CD4-positive, alpha-beta memory T cell (primary cell): Measurements from ENCODE around the gene POLK. TPM values are rescaled to one million over a fixed set of nuclear protein-coding genes. Genes with fewer than 3 reads are reported as not detected.
A peak's percentile ranks its signal among the peaks of the same experiment; 100 is the strongest.
"Not testable (repeated sequence)": the region's sequence is repeated elsewhere in the genome, so short reads cannot be mapped to it uniquely, and the experiment has no call there.

ENCODE experiments used
- CTCF ChIA-PET: fragments of 350-600 bp; sonication (Branson Sonifier 250); formaldehyde crosslinking; loops from one replicate; lab custom pipeline; 2021; ENCODE audit warnings: inconsistent platforms; ENCODE audit not compliant: partially characterized antibody; lab: Charles Lee
- POLR2A ChIA-PET: fragments of 350-600 bp; sonication (Branson Sonifier 250); formaldehyde crosslinking; loops from one replicate; lab custom pipeline; 2021; ENCODE audit not compliant: partially characterized antibody; lab: Charles Lee
- DNase-seq, 5 donors: peaks; one replicate each; pipeline versions ENCODE4 v3.0.0 to v3.0.0-alpha.2; 2020 to 2022; ENCODE audit warnings: mixed read lengths in 1 of 5
- H3K27ac ChIP-seq: one replicate; pipeline ENCODE4 v1.7.0; 2013; ENCODE audit warnings: low read depth, low read length
- H3K27me3 ChIP-seq: 2 replicates; pipeline ENCODE4 v1.7.0; 2013; ENCODE audit warnings: mild to moderate bottlenecking, low read length, moderate library complexity; ENCODE audit not compliant: insufficient read depth
- H3K36me3 ChIP-seq: 2 replicates; pipeline ENCODE4 v1.7.0; 2013; ENCODE audit warnings: mild to moderate bottlenecking, low read length, moderate library complexity; ENCODE audit not compliant: insufficient read depth
- H3K4me1 ChIP-seq: 2 replicates; pipeline ENCODE4 v1.7.0; 2013; ENCODE audit warnings: mild to moderate bottlenecking, low read length, moderate library complexity; ENCODE audit not compliant: insufficient read depth
- H3K4me3 ChIP-seq, 2 donors: one replicate each; pipeline ENCODE4 v1.7.0; 2013; ENCODE audit warnings: low read length in 2 of 2, mild to moderate bottlenecking in 1 of 2
- H3K9me3 ChIP-seq, 2 donors: one replicate each; pipeline ENCODE4 v1.7.0; 2013; ENCODE audit warnings: low read length in 2 of 2, control low read depth in 1 of 2; ENCODE audit not compliant: control insufficient read depth in 1 of 2
- H3K27ac Mint-ChIP-seq, 7 donors: one replicate each; pipeline ENCODE4 v1.8.0; 2020 to 2021; ENCODE audit warnings: mixed read lengths in 7 of 7, mild to moderate bottlenecking in 6 of 7, inconsistent platforms in 3 of 7, moderate library complexity in 3 of 7
- H3K27me3 Mint-ChIP-seq, 2 donors: one replicate each; pipeline ENCODE4 v1.8.0; 2020 to 2021; ENCODE audit warnings: mixed read lengths in 2 of 2
- H3K36me3 Mint-ChIP-seq, 2 donors: one replicate each; pipeline ENCODE4 v1.8.0; 2020 to 2021; ENCODE audit warnings: mixed read lengths in 2 of 2, inconsistent platforms in 1 of 2, mild to moderate bottlenecking in 1 of 2
- H3K4me1 Mint-ChIP-seq, 4 donors: one replicate each; pipeline ENCODE4 v1.8.0; 2020 to 2021; ENCODE audit warnings: mixed read lengths in 4 of 4, mild to moderate bottlenecking in 1 of 4
- H3K4me3 Mint-ChIP-seq, 8 donors: one replicate each; pipeline ENCODE4 v1.8.0; 2020 to 2021; ENCODE audit warnings: mixed read lengths in 8 of 8, mild to moderate bottlenecking in 7 of 8, moderate library complexity in 6 of 8, inconsistent platforms in 3 of 8
- H3K9me3 Mint-ChIP-seq, 8 donors: one replicate each; pipeline ENCODE4 v1.8.0; 2020 to 2021; ENCODE audit warnings: mixed read lengths in 8 of 8, mild to moderate bottlenecking in 5 of 8, inconsistent platforms in 3 of 8, moderate library complexity in 1 of 8
- intact Hi-C: fragments of 100-400 bp; cut with micrococcal nuclease; formaldehyde crosslinking; loops from one replicate; pipeline ENCODE4 v1.15.1; 2023
- polyA plus RNA-seq, 2 donors: library from polyadenylated mRNA; unstranded; fragments of 300-500 nt; fragmentation: Illumina TruSeq; gene quantifications; one replicate each; pipeline ENCODE4 v1.2.3, GENCODE V29; 2021
- total RNA-seq, 2 experiments: library from RNA; stranded (reverse); gene quantifications; one replicate each; pipeline ENCODE4 v1.2.3, GENCODE V29; 2021

The POLK gene
- total and polyA plus RNA-seq, 4 experiments from 2014 or later = 24.0 to 30.4 (median 27.7) TPM

- Histone ChIP-seq H3K4me1 (no peaks in the 10 kb centered on the region), H3K9me3 (no peaks in the 10 kb centered on the region), H3K36me3 (peaks cover 4% of the 10 kb centered on the region), H3K27me3 (no peaks in the 10 kb centered on the region), H3K27ac (no peak overlapping the region), H3K4me3 (no peak overlapping the region)
- no peaks in the 10 kb centered on the region for H3K9me3 Mint-ChIP-seq
- ChIA-PET CTCF (no interaction called here), POLR2A (no interaction called here)
- no peak for DNase-seq
- H3K4me3 Mint-ChIP-seq = no peak overlapping the region
- intact Hi-C loops = no loop called here
- H3K27ac Mint-ChIP-seq = no peak overlapping the region
- H3K4me1 Mint-ChIP-seq = no peaks in the 10 kb centered on the region
- no peaks in the 10 kb centered on the region for H3K27me3 Mint-ChIP-seq
- H3K36me3 Mint-ChIP-seq = peaks cover 32 to 58% of the 10 kb centered on the region in 2 donors
Observed at GRCh38 chr5:75588666-75589065, 77.0 kb downstream of the POLK start.

DNA sequence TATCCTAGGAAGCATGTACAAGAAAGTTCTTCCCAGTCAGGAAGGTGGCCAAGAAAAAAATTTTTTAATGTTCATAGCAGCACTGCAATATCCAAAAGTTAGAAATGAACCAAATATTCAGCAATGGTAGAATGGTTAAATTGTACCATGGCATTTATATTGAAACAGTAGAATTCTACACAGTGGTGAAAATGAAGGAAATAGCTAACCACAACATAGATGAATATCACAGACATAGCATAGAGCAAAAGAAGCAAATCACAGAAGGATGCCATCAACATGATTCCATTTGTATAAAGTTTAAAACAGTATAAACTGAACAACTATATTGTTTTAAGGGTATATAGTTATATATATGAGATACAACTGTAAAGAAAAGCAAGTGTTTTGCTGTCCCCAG is 88.8 kb downstream of the POLK start:
- H3K27ac Mint-ChIP-seq = peak overlapping the region in 1 of 7 donors; percentile 45
- no peaks in the 10 kb centered on the region for H3K27me3 Mint-ChIP-seq
- H3K4me3 ChIP-seq = no peak overlapping the region
- no peak overlapping the region for H3K27ac ChIP-seq
- no peak overlapping the region for H3K4me3 Mint-ChIP-seq
- no peaks in the 10 kb centered on the region for H3K9me3 ChIP-seq
- no peak for DNase-seq
- H3K9me3 Mint-ChIP-seq = no peaks in the 10 kb centered on the region
- peaks cover 8 to 19% (median 11%) of the 10 kb centered on the region in 4 donors for H3K4me1 Mint-ChIP-seq
- intact Hi-C loops = no loop called here
- peaks cover 10% of the 10 kb centered on the region for H3K4me1 ChIP-seq
- peaks cover 26 to 64% of the 10 kb centered on the region in 2 donors for H3K36me3 Mint-ChIP-seq
- H3K27me3 ChIP-seq = no peaks in the 10 kb centered on the region
- POLR2A ChIA-PET = no interaction called here
- H3K36me3 ChIP-seq = no peaks in the 10 kb centered on the region
- CTCF ChIA-PET = no interaction called here

DNA sequence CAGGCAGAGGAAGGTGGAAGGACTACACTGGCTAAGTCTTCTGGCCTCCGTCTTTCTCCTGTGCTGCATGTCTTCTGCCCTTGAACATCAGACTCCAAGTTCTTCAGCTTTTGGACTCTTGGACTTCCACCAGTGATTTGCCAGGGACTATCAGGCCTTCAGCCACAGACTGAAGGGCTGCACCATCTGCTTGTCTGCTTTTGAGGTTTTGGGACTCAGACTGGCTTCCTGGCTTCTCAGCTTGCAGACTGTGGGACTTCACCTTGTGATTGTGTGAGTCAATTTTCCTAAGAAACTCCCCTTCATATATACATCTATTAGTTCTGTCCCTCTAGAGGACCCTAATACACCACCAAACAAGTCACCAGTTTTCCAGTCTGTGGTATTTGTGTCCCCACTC is 89.9 kb downstream of the POLK start:
- Histone ChIP-seq H3K27ac (no peak overlapping the region), H3K4me1 (peaks cover 10% of the 10 kb centered on the region), H3K27me3 (no peaks in the 10 kb centered on the region), H3K4me3 (no peak overlapping the region), H3K9me3 (no peaks in the 10 kb centered on the region), H3K36me3 (no peaks in the 10 kb centered on the region)
- Mint-ChIP-seq H3K4me1 (peaks cover 8 to 19% (median 11%) of the 10 kb centered on the region in 4 donors), H3K4me3 (peak overlapping the region in 1 of 8 donors; percentile 12), H3K27ac (no peak overlapping the region), H3K36me3 (peaks cover 18 to 60% of the 10 kb centered on the region in 2 donors), H3K27me3 (no peaks in the 10 kb centered on the region), H3K9me3 (no peaks in the 10 kb centered on the region)
- no peak for DNase-seq
- intact Hi-C loops = no loop called here
- ChIA-PET POLR2A (no interaction called here), CTCF (no interaction called here)

DNA sequence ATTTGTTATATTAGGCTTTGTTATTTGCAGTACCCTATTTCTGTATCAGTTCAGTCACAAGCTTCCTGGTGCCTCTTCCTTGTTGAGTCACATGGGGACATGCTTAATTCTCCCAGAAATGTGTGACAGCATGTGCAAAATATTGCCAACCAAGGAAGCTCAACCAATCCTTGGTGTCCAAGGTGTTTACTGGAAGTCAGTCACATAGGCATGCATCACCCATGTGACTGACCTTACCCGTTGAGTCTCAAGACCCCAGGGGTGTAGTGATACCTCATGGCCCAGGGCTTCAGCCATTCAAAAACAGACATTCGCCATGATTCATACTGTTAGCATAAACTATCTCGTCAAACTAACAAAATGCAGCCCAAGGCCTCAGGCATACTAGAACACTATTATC is 90.3 kb downstream of the POLK start:
- peaks cover 14 to 56% of the 10 kb centered on the region in 2 donors for H3K36me3 Mint-ChIP-seq
- H3K27ac Mint-ChIP-seq = no peak overlapping the region

DNA sequence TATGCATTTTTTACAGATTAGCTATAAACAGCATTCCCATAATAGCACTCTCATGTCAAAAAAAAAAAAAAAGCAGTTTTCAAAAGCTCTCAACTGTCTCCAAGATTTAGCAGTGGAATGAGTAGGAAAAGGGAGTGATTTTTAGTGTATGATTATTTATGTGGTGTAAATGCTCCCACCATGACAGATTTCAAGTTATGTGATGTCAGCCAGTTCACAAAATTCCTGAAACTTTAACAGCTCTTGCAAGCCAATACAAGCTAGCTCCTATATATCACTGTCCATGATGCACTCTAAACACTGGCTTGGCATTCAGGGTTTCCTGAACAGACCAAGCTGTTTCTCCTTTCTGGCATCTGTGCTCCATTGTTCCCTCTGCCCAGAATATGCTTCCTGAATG is 91.7 kb downstream of the POLK start:
- DNase-seq = no peak
- Mint-ChIP-seq H3K4me3 (no peak overlapping the region), H3K4me1 (peaks cover 8 to 19% (median 11%) of the 10 kb centered on the region in 4 donors), H3K36me3 (peaks cover 14 to 54% of the 10 kb centered on the region in 2 donors), H3K27me3 (no peaks in the 10 kb centered on the region), H3K27ac (no peak overlapping the region), H3K9me3 (no peaks in the 10 kb centered on the region)
- intact Hi-C loops = loop anchor here (1.0 kb wide), 1 partner anchor 15 kb away; no protein-coding TSS in a partner anchor
- H3K27me3 ChIP-seq = no peaks in the 10 kb centered on the region
- no peaks in the 10 kb centered on the region for H3K9me3 ChIP-seq
- ChIA-PET POLR2A (no interaction called here), CTCF (no interaction called here)
- H3K4me3 ChIP-seq = no peak overlapping the region
- H3K4me1 ChIP-seq = peaks cover 10% of the 10 kb centered on the region
- no peaks in the 10 kb centered on the region for H3K36me3 ChIP-seq
- no peak overlapping the region for H3K27ac ChIP-seq

More for the DNA sequence above, 90.3 kb downstream of the POLK start:
- DNase-seq = no peak
- ChIA-PET POLR2A (no interaction called here), CTCF (no interaction called here)
- H3K27me3 Mint-ChIP-seq = no peaks in the 10 kb centered on the region
- Histone ChIP-seq H3K27ac (no peak overlapping the region), H3K4me3 (no peak overlapping the region), H3K36me3 (no peaks in the 10 kb centered on the region), H3K27me3 (no peaks in the 10 kb centered on the region), H3K9me3 (no peaks in the 10 kb centered on the region), H3K4me1 (peaks cover 10% of the 10 kb centered on the region)
- H3K4me1 Mint-ChIP-seq = peaks cover 8 to 19% (median 11%) of the 10 kb centered on the region in 4 donors
- peak overlapping the region in 1 of 8 donors; percentile 3 for H3K4me3 Mint-ChIP-seq
- H3K9me3 Mint-ChIP-seq = no peaks in the 10 kb centered on the region
- intact Hi-C loops = no loop called here

GRCh38 chr5:75603821-75604220 is 92.1 kb downstream of the POLK start:
- H3K36me3 Mint-ChIP-seq = peaks cover 14 to 54% of the 10 kb centered on the region in 2 donors
- H3K27me3 ChIP-seq = no peaks in the 10 kb centered on the region
- no peaks in the 10 kb centered on the region for H3K9me3 Mint-ChIP-seq
- H3K36me3 ChIP-seq = no peaks in the 10 kb centered on the region
- peaks cover 10% of the 10 kb centered on the region for H3K4me1 ChIP-seq
- H3K4me3 ChIP-seq = no peak overlapping the region
- CTCF ChIA-PET = no interaction called here
- intact Hi-C loops = loop anchor here (1.0 kb wide), 1 partner anchor 14 kb away; no protein-coding TSS in a partner anchor
- no peaks in the 10 kb centered on the region for H3K9me3 ChIP-seq
- no peak overlapping the region for H3K4me3 Mint-ChIP-seq
- no peaks in the 10 kb centered on the region for H3K27me3 Mint-ChIP-seq
- H3K27ac Mint-ChIP-seq = no peak overlapping the region
- H3K4me1 Mint-ChIP-seq = peaks cover 8 to 19% (median 11%) of the 10 kb centered on the region in 4 donors
- POLR2A ChIA-PET = no interaction called here
- no peak overlapping the region for H3K27ac ChIP-seq
- DNase-seq = no peak

DNA sequence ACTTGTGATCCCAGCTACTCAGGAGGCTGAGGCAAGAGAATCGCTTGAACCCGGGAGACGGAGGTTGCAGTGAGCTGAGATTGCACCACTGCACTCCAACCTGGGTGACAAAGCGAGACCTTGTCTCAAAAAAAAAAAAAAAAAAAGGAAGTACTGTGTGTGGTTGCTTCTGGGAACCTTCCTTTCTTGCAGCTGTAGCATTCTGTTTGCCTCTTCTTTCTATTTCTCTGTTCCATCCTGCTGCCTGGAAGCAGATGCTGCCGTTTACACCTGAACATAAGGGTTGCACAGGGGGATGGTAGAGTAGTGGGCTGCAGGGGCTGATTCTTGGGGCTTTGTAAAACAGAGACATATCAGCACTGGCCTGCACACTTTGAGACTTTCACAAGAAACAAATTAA is 95.7 kb downstream of the POLK start:
- H3K36me3 ChIP-seq, POLR2A ChIA-PET, H3K27ac Mint-ChIP-seq, CTCF ChIA-PET, H3K9me3 ChIP-seq, H3K4me3 ChIP-seq, DNase-seq, H3K27me3 Mint-ChIP-seq, H3K4me1 ChIP-seq, H3K4me1 Mint-ChIP-seq, H3K27me3 ChIP-seq, H3K9me3 Mint-ChIP-seq, H3K4me3 Mint-ChIP-seq, H3K27ac ChIP-seq, intact Hi-C loops: not testable (repeated sequence)
- peaks cover 4 to 34% of the 10 kb centered on the region in 2 donors for H3K36me3 Mint-ChIP-seq
